Transverse colon (tissue), 4 donors: Measurements from ENCODE around the gene ADPRS. TPM values are rescaled to one million over a fixed set of nuclear protein-coding genes. Genes with fewer than 3 reads are reported as not detected.

ENCODE experiments used
- DNase-seq: peaks from one replicate; pipeline ENCODE4 v3.0.0-alpha.2; 2019
- H3K27ac ChIP-seq, 4 donors: fragments of 200-600 bp; sonication (generic); 2 replicates each; pipeline ENCODE4 v1.5.1; 2016 to 2018; ENCODE audit warnings: inconsistent platforms in 4 of 4
- H3K27me3 ChIP-seq: fragments of 200-600 bp; sonication (generic); 2 replicates; pipeline ENCODE4 v1.5.1; 2017; ENCODE audit warnings: inconsistent platforms
- H3K36me3 ChIP-seq, 4 donors: fragments of 200-600 bp; sonication (generic); 2 replicates each; pipeline ENCODE4 v1.5.1; 2017 to 2019; ENCODE audit warnings: inconsistent platforms in 4 of 4
- H3K4me1 ChIP-seq, 4 donors: fragments of 200-600 bp; sonication (generic); 2 replicates each; pipeline ENCODE4 v1.5.1; 2017 to 2020; ENCODE audit warnings: inconsistent platforms in 4 of 4
- H3K4me3 ChIP-seq, 4 donors: fragments of 200-600 bp; sonication (generic); 1 replicate in 1 of 4; 2 replicates in 3 of 4; pipeline versions ENCODE4 v1.5.1 to v1.6.1; 2017 to 2019; ENCODE audit warnings: inconsistent platforms in 4 of 4
- H3K9me3 ChIP-seq, 2 donors: fragments of 200-600 bp; sonication (generic); 2 replicates each; pipeline ENCODE4 v1.5.1; 2017 to 2019; ENCODE audit warnings: inconsistent platforms in 2 of 2
- EP300 ChIP-seq: sonication (generic); formaldehyde crosslinking; IDR thresholded peaks from one replicate; pipeline ENCODE4 v1.6.1; 2017; ENCODE audit warnings: antibody characterized with exemption, low read depth
- POLR2A ChIP-seq: fragments of 450-650 bp; IDR thresholded peaks from one replicate; pipeline ENCODE4 v1.6.1; 2016; ENCODE audit warnings: antibody characterized with exemption, mild to moderate bottlenecking, moderate library complexity
- POLR2AphosphoS5 ChIP-seq, 3 donors: sonication (generic); formaldehyde crosslinking; IDR thresholded peaks; one replicate each; pipeline ENCODE4 v1.6.1; 2016; ENCODE audit warnings: antibody characterized with exemption in 3 of 3
- WGBS, 2 donors: methylation state at CpG; one replicate each; pipeline ENCODE4 v1.1.5; 2018; ENCODE audit warnings: low coverage in 1 of 2; 5-methylcytosine and 5-hydroxymethylcytosine counted together
- in situ Hi-C, 4 donors: fragments of 200-750 bp; cut with MboI; loops; one replicate each; pipeline versions ENCODE4 v1.15.0 to v1.15.1; 2017; ENCODE audit warnings: low sequenced_read_pairs in 3 of 4, low pct_ligation_motif_present in 1 of 4, low pct_unique_long_range_greater_than_20kb in 1 of 4
- intact Hi-C: fragments of 100-400 bp; cut with DNase I; formaldehyde crosslinking; loops from one replicate; pipeline ENCODE4 v1.15.1; 2023; ENCODE audit warnings: low total_unique reads
- total RNA-seq, 4 donors: library from RNA; depleted of rRNA; stranded (reverse); fragments of >200 nt; gene quantifications; one replicate each; pipeline ENCODE4 v1.1.0, GENCODE V29; 2016
- TF ChIP-seq, protein P1 (sequence below), 5 experiments: fragments of 200-600 bp in 3 of 5; fragments of 450-650 bp in 2 of 5; sonication (generic) in 3 of 5; IDR thresholded peaks; 1 replicate in 2 of 5; 2 replicates in 3 of 5; pipeline ENCODE4 v1.5.1; 2016 to 2017; ENCODE audit warnings: antibody characterized with exemption in 5 of 5, inconsistent platforms in 3 of 5, mild to moderate bottlenecking in 2 of 5, moderate library complexity in 1 of 5

Gene ADPRS
- total RNA-seq, 4 donors from 2014 or later = 18.3 to 41.8 (median 28.6) TPM

DNA sequence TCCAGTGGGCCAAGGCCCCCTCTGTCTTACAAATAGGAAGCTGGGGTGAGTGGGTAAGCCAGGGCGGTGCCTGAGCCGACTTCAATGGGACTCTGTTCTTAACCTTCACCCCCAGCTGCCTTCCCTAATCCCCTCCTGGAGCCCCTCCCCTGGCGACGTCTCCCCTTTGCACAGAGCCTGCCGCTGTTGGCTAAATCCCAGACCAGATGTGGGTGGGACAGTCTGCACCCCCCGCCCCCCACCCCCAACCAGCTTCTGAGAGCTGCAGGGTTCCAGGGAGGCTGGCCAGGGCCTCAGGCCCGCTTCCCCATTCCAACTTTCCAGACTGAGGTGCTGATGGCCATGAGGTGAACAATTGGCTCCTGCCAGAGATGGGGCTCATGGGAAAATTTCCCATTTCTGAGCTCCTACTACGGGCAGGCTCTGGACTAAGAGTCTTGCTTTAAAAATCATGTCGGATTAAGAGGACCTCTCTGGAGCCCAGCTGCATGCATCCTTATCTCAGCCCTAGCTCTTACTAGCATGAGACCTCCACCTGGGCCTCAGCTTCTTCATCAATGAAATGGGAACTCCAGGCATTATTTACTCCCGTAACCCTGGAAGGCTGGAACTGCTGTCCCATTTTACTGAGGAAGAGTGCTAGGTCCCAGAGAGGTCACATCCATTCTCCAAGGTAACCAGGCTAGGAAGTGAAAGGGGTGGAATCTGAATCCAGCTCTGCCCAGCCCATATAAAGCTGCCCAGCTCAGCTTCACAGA lies 29.9 kb downstream of the ADPRS start:
- no peaks in the 10 kb centered on the region for H3K36me3 ChIP-seq
- in situ Hi-C loops = loop anchor here in 2 of 4 donors (25.0 kb wide), 2 partner anchors 169 to 294 kb away; no protein-coding TSS in a partner anchor
- no peak for DNase-seq
- H3K4me1 ChIP-seq = peaks cover 0 to 13% (median 3%) of the 10 kb centered on the region in 4 donors
- no peaks in the 10 kb centered on the region for H3K9me3 ChIP-seq
- H3K4me3 ChIP-seq = no peak overlapping the region
- H3K27me3 ChIP-seq = no peaks in the 10 kb centered on the region
- intact Hi-C loops = no loop called here
- H3K27ac ChIP-seq = no peak overlapping the region
- TF ChIP-seq, protein P1, sequence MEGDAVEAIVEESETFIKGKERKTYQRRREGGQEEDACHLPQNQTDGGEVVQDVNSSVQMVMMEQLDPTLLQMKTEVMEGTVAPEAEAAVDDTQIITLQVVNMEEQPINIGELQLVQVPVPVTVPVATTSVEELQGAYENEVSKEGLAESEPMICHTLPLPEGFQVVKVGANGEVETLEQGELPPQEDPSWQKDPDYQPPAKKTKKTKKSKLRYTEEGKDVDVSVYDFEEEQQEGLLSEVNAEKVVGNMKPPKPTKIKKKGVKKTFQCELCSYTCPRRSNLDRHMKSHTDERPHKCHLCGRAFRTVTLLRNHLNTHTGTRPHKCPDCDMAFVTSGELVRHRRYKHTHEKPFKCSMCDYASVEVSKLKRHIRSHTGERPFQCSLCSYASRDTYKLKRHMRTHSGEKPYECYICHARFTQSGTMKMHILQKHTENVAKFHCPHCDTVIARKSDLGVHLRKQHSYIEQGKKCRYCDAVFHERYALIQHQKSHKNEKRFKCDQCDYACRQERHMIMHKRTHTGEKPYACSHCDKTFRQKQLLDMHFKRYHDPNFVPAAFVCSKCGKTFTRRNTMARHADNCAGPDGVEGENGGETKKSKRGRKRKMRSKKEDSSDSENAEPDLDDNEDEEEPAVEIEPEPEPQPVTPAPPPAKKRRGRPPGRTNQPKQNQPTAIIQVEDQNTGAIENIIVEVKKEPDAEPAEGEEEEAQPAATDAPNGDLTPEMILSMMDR (IDR thresholded peaks at IDR 0.05) = no peak
- TF ChIP-seq EP300 (no peak), POLR2A (no peak), POLR2AphosphoS5 (IDR thresholded peaks at IDR 0.05) (no peak)
- 81 to 88% methylated on average over 3 to 10 of the region's 10 CpGs for WGBS, 2 donors

DNA sequence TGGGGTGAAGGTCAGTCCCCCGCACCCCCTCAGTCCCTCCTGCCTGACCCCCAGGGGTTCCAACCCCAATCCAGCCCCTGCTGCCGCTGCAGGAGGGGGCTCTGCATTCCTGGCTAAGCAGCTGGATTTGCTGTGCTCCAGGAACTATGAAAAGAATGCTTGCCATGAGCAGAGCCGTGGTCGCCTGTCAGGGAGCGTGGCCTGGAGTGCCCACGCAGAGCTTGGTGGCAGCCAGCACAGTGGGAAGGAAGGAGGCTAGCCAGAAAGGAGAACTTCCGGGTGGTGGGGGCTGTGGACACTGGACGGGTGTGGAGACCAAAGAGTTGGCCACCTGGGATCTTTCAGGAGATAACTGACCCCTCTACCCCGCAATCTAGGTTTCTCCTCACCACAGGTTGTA lies 30.8 kb downstream of the ADPRS start:
- Histone ChIP-seq H3K9me3 (no peaks in the 10 kb centered on the region), H3K4me1 (peaks cover 0 to 13% (median 3%) of the 10 kb centered on the region in 4 donors), H3K36me3 (no peaks in the 10 kb centered on the region), H3K27ac (peak overlapping the region in 1 of 4 donors; percentile 21), H3K4me3 (no peak overlapping the region), H3K27me3 (peaks cover 7% of the 10 kb centered on the region)
- TF ChIP-seq, protein P1 (IDR thresholded peaks at IDR 0.05) = no peak
- TF ChIP-seq POLR2AphosphoS5 (IDR thresholded peaks at IDR 0.05) = no peak
- no peak for TF ChIP-seq POLR2A
- TF ChIP-seq EP300 = no peak
- WGBS, 2 donors = 76% methylated on average over 9 of the region's 9 CpGs; no CpG with 5 or more reads in 1 of the 2 donors
- in situ Hi-C loops (loop anchor here in 2 of 4 donors (25.0 kb wide), 2 partner anchors 168 to 293 kb away; no protein-coding TSS in a partner anchor), intact Hi-C loops (no loop called here)
- DNase-seq = no peak

GRCh38 chr1:36122062-36123030 lies 33.7 kb downstream of the ADPRS start:
- TF ChIP-seq, protein P1 (IDR thresholded peaks at IDR 0.05) = no peak
- TF ChIP-seq POLR2A = no peak
- no peak for TF ChIP-seq POLR2AphosphoS5 (IDR thresholded peaks at IDR 0.05)
- no peak for TF ChIP-seq EP300
- intact Hi-C loops (no loop called here), in situ Hi-C loops (loop anchor here in 2 of 4 donors (25.0 kb wide), 2 partner anchors 165 to 290 kb away; no protein-coding TSS in a partner anchor)
- Histone ChIP-seq H3K4me1 (peaks cover 0 to 11% (median 8%) of the 10 kb centered on the region in 4 donors), H3K36me3 (no peaks in the 10 kb centered on the region), H3K27me3 (peaks cover 20% of the 10 kb centered on the region), H3K4me3 (no peak overlapping the region), H3K27ac (no peak overlapping the region), H3K9me3 (no peaks in the 10 kb centered on the region)
- WGBS, 2 donors = 83 to 93% methylated on average over 6 to 12 of the region's 12 CpGs
- DNase-seq = no peak

- in situ Hi-C loops = loop anchor here in 2 of 4 donors (25.0 kb wide), 2 partner anchors 164 to 289 kb away; no protein-coding TSS in a partner anchor
- TF ChIP-seq POLR2A (no peak), POLR2AphosphoS5 (IDR thresholded peaks at IDR 0.05) (no peak), EP300 (no peak)
- TF ChIP-seq, protein P1 (IDR thresholded peaks at IDR 0.05) = no peak
- WGBS, 2 donors = 56 to 64% methylated on average over 8 of the region's 8 CpGs
- no peaks in the 10 kb centered on the region for H3K9me3 ChIP-seq
- H3K4me1 ChIP-seq = peaks cover 0 to 11% (median 8%) of the 10 kb centered on the region in 4 donors
- no peak overlapping the region for H3K4me3 ChIP-seq
- intact Hi-C loops = no loop called here
- H3K27me3 ChIP-seq = peaks cover 20% of the 10 kb centered on the region
- H3K36me3 ChIP-seq = no peaks in the 10 kb centered on the region
- DNase-seq = no peak
- H3K27ac ChIP-seq = no peak overlapping the region
Measured at GRCh38 chr1:36123356-36123755, 34.7 kb downstream of the ADPRS start.
